Stimulated activated CD8-positive, alpha-beta memory T cell treated with anti-CD3 and anti-CD28 coated beads, Interleukin-2, amount 100 ng/mL, for 48 hours (primary cell): ENCODE results near the gene BABAM1.

ENCODE experiments used
- DNase-seq, 2 donors: peaks; one replicate each; pipeline ENCODE4 v3.0.0-alpha.2; 2020; ENCODE audit warnings: low read depth in 2 of 2

The BABAM1 gene

DNA sequence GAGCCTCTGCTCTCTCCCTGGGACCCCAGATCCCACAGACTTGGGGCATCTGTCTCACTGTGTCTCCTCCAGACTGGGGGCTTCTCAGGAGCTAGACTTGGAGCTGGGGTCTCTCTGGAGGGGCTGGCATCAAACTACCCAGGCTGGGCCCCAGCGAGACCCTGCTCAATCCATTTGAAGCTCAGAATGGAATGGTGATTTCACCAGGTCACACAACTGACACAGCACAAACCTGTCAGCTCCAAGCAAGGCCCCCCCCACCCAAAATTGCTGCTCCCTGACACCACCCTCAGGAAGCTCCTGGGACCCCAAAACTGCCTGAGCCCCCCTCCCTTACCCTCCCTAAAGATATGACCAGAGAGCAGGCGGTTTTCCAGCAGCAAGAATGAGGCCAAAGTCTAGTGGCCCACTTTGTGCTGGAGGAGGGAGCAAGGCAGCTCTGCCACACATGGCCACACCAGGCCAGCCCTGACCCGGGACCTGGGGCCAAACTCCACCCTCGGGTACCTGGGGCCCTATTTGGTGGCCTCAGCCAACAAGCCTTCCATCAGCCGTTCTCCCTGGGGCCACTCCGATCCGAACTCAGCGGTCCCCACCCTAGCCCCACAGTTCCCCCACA lies 23.9 kb upstream of the BABAM1 start:
- no peak for DNase-seq

DNA sequence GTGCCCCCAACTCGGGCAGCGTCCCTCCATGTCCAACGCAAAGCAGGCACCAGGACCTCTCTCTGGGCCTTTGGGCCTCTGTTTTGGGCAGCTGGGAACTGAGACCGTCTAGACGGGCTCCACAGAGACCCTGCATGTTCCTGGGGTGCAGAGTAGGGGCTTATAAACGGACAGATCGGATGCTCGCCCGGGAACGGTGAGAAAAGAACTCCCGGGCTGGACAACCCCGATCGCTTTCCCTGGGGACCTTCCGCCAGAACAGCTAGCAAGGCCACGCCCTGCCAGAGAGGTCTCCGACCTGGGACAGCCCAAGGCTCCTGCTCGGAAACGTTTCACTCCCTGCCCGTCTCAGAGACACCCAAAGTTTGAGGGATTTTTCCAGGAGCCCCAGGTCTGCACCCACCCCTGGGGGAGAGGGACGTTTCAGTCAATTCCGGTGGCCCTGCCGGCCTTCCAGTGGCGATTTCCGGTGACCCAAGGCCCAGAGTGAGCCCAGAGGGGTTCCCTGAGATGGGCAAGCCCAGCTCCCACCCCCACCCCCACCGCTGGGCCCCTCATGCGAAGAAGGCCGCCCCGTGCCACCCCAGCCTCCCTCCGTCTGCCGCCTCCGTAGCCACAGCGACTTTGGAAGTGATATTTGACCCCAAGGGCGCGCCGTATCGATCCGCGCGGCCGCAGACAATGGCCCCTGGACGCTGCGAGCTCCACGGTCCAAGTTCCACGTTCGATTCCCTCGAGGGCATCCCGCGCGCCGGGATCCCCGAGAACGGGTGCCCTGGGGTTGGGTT lies 23.2 kb upstream of the BABAM1 start:
- no peak for DNase-seq

DNA sequence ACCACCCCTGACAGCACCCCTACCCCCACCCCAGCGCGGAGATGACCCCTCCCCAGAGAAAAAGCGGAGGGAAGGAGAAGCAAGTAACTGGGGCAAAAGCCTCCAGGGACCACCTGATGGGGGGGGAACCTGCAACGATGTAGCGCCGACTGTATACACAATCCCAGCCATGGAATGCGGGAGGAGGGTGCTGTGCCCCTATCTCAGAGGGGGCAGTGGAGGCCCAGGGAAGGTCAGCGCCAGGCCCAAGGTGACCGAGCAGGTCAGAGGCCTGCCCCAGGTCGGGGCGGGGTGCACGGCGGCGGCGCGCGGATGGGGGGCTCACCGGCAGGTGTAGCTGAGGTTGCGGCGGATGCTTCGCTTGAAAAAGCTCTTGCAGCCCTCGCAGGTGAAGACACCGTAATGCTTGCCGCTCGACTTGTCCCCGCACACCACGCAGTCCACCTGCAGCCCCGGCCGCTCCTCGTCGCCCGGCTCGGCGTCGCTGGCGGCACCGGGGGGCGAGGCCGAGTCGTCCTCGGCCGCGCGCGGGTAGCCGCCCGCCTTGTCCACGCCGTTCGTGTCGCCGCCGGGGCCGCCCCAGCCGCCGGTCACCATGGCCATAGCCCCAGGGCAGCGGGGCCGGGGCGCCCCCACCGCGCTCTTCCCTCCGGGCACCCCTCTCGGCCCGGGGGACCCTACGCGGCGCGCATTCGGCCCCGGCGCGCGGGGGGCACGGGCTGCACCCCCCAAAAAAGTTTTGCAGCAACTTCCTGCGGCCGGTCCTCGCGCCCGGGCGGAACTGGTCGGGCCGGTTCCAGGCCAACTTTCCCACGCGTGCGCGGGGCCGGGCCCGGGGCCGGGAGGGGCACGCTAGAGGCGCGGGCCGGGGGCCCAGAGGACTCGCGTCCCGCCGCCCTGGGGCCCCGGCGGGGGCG lies 22.4 kb upstream of the BABAM1 start:
- no peak for DNase-seq

DNA sequence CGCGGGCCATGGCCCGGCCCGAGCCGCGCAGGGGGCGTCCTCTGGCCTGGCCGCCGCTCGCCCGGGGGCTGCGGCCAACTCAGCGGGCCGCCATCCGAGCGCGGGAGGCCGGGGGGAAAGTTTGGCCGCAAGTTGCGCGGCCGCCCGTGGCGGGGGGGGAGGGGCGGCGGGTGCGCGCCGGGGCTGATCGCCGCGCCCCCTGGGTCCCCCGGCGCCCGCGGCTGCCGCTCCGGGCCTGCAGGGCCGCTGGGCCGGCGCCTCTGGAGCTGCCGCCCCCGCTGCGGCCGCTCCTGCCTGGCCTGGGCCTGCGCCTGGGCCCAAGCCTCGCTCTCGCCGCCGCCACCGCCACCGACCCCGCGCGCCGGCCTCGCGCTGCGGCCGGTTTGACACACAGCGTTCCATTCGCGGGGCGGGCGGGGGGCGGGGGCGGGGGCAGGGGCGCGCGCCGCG lies 21.7 kb upstream of the BABAM1 start, which contains the start of gene NR2F6:
Gene NR2F6, minus strand, starts transcription at position 385 of the 450 bp plus-strand sequence. CDS start 699 bp downstream, outside the sequence.
- no peak for DNase-seq

DNA sequence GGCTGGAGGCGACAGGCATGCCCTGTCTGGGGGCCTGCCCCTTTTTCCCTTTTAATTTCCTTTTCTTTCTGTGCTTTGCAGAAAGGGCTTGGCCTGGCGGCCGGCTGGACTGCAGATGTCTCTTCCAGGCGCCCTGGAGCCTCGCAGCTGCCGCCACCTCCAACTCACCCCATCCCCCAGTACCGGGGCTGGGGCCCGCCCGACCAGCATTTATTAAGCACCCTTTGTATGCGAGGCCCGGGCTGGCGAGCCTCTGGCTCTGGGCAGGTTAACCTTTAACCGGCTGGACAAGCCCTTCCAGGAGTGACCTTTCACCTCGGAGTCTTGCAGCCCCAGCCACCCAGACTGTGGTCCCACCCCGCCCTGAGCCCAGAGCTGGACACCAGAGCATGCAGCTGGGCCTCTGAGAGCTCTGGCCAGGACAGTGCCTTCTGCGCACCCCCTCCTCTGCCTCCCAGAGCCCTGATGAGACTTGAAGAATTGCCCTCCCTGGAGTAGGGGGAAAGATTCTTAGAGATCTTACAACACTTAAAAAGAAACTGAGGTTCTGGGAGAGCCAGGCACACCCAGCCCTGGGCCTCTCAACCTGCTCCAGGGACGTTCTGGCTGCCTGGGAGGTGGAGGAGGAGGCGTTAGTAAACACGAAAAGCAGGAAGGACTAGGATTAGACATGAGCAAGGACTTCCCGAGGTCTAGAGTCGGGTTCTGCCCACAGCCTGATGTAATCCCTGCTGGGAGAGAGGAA lies 20.4 kb upstream of the BABAM1 start:
- DNase-seq, result no peak

DNA sequence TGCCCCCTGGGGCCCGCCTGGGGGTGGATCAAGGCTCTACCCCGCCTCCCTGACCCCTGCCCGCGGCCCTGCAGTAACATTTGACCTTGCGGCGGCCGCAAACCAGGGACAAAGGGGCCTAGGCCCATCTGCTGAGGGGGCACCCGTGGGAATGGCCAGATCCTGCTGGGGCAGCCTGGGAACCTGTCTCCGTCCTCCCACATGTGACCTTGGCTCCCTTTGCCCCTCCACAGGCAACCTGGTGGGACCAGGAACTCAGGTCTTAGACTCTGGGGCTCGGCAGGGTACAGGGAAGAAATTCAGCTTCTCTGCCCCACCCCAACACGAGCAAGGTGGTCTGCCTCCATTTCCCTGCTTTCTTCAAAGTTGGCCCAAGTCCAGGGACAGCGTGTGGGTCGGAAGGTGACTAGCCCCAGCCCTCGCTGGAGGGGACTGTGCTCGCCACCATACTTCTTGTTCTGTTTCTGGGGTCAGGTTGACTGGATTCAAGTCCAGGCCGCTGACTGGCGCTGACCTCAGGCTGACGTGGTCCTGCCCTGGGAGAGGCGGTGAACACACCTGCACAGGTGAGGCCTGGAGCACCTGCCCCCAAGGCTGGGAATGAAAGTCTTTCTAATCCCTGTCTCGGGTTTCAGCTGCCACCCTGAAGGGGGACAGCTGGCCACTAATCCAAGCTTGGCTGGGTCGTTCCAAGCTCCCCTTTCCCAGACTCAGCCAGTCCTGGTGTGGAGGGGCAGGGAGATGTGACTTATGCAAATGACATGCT lies 19.0 kb upstream of the BABAM1 start:
- no peak for DNase-seq

DNA sequence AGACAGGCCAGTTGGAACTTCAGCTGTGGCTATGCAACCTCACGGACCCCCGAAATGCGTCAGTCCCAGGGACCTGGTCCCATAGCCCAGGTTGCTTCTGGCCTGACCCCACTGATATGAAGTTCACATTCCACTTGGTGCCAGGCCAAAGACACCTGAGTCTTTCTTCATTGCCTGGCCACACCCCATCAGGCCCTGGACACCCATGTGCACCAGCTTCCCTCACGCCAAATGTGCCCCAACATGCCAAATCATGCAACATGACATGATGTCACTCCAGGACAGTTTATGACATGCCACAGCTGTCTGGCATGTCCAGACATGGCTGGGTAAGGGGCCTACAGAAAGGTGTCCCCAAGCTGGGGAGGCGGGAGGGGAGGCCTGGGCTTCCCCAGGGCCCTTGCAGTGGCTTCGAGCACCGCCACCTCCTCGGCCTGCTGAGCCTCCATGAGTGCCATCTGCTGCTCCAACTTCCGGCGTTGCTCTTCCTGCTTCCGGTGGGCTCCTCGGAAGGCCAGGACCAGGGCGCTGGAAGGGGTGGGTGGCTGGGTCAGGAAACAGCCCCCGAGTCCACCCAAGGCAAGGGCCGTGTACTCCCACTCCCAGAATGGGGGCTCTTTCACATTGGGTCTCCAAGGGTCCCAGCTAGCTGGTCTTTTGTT lies 17.2 kb upstream of the BABAM1 start:
- DNase-seq, result no peak

DNA sequence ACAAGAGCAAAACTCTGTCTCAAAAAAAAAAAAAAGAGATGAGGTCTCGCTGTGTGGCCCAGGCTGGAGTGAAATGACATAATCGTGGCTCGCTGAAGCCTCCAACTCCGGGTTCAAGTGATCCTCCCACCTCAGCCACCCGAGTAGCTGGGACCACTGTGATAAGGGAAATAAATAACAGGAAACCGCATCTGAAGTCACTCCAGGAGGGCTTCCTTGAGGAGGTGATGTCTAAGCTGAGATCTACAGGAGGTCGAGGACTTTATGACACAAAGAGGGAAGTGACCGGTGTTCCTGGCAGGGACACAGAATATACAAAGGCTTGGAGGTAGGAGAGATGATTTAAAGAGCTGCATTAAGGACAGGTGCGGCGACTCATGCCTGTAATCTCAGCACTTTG lies 12.6 kb upstream of the BABAM1 start:
- DNase-seq, result no peak

DNA sequence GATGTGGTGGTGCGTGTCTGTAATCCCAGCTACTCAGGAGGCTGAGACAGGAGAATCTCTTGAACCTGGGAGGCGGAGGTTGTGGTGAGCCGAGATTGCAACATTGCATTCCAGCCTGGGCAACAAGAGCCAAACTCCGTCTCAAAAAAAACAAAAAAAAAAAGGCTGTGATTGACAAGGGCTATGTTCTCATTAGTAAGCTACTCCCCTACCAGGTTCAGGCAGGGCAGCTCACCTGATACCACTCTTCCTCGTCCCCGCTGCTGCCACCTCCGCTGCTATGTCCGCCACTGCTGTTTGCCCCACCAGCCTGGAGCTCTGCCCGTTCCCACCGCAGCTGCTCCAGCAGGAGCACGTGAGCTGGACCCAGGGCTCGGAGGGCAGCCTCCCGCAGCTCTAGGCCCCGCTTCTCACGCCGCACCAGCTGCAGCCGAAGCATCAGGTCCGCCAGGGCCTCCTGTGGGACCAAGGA lies 12.1 kb upstream of the BABAM1 start:
- DNase-seq, result no peak

DNA sequence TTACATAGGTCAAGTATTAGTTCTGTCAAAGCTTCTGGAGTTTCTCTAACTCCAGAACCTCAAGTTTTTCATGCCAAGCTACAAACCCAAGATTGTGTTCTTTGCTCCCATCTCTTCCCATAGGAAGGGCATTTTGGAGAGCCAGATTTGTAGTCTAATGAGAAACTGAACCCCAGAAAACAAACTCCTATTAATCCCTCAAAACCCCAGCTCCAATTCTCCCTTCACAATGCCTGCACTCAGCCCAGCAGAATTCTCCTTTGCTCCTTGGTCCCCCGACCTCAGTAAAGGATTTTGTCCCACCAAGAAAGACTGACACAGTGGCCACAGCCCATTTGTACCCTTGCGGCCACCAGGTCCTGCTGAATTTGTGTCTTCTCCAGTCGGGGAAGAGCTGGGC lies 11.1 kb upstream of the BABAM1 start:
- DNase-seq, result no peak

DNA sequence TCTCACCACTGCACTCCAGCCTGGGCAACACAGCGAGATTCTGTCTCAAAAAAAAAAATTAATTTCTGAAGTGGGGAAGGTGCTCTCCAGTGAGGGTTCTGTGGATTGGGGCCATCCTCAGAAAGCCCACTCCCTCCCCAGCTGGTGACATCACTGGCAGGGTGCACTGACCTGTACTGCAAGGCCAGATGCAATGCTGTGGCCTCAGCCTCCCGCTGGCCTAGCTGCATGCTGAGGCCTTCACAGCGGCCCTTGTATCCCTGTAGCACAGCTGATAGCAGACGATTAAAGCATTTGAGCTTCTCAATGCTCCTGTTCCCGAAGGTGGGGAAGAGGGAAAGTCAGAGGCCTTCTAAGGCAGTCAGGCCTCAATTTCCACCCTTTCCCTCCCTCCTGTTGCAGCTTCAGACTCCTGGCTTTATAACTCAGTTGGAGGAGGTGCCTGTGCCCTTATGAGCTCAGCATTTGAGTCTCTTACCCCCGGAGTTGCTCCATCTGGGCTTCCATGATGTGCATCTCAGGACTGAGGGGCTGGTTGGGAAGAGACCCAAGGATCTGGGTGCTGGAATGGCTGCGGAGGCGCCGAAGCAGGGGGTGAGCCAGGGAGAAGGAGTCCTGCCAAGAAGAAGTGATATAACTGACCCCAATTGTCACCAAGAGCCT lies 8.0 kb upstream of the BABAM1 start:
- no peak for DNase-seq

DNA sequence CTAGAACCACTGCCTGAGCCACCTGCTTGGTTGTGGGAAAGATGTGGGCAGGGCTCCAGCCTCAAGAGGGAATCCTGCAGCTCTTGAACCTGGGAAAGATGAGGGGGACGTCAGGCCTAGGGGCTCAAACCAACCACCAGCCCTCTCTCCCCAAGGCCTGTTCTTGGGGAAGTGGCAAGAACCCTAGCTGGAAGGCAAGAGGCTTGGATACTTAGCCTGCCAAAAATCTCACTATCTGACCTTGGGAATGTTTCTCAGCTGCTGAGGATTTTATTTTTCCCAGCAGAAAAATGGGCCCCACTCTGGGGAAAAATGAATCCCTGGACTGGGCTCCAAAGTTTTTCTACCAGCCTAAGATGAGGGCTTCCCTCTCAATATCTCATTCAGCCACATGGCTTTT lies 7.3 kb upstream of the BABAM1 start:
- DNase-seq, result no peak

DNA sequence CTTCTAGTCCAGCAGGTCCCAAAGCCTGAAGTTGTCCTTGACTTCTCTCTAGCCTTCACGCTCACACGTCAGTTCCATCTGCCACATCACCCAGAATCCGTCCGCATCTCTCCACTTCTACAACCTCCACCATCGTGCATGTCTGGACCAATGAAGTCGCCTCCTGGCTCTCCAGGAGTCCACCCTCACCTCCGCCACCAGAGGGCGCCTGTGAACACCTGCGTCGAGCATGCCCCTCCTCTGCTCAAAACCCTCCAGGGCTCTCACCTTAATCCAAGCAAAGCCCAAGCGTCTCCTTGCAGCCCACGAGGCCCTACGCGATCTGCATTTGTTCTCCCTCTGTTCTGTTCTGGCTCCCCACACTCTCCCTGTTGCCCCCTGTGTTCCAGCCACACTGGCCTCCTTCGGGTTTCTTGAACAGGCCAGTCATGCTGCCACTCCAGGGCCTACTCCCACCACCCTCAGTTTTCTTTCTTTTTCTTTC lies 6.4 kb upstream of the BABAM1 start:
- peak; percentile 80 to 87 for DNase-seq

DNA sequence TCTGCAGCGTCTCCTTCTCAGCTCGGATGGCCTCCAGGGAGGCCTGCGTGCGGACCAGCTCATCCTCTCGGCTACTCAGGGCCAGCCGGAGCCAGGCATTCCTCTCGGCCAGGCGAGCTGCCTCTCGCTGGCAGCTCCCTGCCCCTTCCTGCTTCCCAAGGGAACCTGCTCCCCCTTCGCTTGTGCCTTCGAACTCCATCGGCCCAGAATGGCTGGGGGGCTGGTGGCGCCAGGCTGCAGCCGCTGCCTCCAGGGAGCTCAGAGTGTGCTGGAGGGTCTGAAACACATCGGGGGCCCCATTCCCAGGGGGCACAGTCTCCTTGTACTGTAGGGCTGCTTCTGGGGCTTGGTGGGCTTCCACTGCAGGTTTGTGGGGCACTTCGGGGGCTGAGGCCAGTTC lies 4.7 kb upstream of the BABAM1 start:
- no peak for DNase-seq

DNA sequence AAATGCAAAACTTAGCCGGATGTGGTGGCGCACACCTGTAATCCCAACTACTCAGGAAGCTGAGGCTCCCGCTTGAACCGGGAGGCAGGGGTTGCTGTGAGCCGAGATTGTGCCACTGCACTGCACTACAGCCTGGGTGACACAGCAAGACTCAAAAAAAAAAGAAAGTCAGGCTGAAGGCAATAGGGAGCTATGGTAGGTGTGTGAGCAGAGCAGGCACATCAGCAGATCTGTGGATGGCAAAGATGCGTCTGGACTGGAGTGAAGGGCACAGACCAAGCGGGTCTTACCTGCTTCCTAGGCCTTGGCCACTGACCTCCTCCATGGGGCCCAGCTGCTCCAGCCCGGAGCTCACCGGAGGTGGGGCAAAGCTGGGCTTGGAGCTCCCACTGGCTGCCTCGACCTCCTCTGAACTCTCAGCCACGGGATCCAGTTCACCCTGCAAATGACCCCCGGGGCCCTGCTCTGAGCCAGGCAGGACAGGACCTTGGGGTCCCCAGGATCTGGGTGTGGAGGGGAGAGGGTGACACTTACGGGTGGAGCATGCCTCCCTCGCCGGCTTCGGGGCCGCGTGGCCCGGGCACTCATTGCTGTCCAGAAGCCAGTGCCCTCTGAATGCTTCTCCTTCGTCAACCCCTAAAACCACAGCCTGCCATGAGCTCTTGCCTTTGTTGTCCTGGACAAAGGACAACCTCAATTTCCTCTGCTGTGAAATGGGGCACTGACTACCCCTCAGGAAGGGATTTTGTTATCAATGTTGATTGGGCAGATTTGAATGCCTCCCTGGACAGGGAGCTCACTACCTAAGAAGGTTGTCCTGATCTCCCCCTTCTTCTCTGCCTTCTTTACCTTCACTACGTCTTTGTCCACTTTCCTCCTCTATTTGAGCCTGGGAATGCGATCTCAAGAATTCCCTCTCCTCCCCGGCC lies 3.3 kb upstream of the BABAM1 start:
- DNase-seq, result no peak

DNA sequence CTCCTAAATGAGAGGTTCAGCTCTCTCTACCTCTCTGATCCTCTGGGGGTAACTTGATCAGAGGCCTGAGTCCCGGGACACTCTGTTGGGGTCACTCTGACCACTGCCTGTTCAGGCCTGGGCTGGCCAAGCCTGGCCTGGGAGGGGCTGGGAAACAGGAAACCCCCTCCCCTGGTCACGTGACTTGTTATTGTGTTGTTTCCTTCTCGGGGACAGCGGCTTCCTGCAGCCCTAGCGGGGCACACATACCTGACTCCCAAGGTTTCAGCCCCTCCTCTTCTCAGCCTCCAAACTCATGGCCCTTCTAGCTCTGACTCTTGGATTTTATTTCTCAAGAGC lies 2.6 kb upstream of the BABAM1 start, which contains the start of gene USHBP1:
Gene USHBP1, minus strand, starts transcription at position 105 of the 339 bp plus-strand sequence. CDS start 446 bp downstream, outside the sequence.
- no peak for DNase-seq

DNA sequence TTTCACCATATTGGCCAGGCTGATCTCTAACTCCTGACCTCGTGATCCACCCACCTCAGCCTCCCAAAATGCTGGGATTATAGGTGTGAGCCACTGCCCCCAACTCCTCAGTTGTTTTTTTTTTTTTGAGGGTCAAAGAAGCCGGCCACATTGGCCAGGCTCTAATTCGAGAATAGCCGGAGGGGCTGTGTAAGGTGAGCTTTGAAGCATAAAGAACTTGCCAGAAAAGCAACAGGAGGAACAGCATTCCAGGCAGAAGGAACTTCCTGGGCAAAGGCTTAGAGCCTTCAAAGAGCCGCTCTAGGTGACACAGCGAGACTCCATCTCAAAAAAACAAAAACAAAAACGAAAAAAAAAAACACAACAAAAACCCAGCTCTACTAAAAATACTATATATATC lies 1.2 kb upstream of the BABAM1 start:
- no peak for DNase-seq

DNA sequence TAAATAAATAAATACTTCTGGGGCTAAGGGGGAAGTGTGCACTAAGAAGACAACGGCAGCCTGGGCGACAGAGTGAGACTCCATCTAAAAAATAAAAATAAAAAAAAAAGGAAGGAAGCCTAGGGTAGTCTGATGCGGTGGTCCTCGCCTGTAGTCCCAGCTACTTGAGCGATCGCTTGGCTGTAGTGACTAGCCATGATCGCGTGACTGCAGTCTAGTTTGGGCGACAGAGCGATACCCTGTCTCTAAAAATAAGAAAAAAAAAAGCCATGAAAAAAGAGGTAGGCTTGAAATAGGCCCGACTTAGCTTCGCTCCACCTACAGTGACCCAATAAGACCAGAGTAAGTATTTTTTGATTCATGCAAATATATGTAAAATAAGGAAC lies 661 bp upstream of the BABAM1 start:
- DNase-seq, result no peak
